ENCODE results near the gene MINK1. TPM values are rescaled to one million over a fixed set of nuclear protein-coding genes. Genes with fewer than 3 reads are reported as not detected.

The MINK1 gene
- total and polyA plus RNA-seq, 2 of the 8 experiments (the other 6 are each of a cell fraction or from before 2014, with no cell fraction given) = 26.9 to 77.7 TPM

DNA sequence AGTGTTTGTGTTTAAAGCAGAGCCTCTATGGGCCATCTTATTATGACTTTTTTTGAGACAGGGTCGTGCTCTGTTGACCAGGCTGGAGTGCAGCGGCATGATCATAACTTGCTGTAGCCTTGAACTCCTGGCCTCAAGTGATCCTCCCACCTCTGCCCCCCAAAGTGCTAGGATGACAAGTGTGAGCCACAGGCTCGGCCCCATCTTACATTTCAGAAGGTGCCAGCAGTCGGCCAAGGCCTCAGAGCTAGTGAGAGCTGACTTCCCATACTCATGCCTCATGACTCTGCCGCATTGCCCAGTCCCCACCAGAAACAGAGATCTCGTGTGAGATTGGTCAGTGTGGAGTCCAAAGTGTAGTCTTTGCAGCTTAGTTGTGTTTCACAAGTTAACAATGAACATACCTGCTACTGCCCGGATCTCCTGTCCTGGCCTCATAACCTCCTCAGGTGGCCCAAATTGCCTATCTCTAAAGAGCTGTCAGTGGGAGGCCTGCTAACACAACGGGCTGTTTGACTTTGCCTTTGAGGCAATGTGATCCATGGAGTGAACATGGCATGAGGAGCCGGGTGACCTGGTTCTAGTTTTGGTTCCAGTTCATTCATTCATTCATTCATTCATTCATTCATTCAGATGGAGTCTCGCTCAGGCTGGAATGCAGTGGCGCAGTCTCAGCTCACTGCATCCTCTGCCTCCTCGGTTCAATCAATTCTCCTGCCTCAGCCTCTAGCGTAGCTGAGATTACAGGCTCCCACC lies 13.7 kb downstream of the MINK1 start (continued):
- no peak for TF ChIP-seq SP1 (IDR thresholded peaks at IDR 0.05; ENCODE audit: low read depth, low read length)
- no peak for TF ChIP-seq TEAD4 (IDR thresholded peaks at IDR 0.05; ENCODE audit: low read depth, low read length)
- TF ChIP-seq POU5F1 (IDR thresholded peaks at IDR 0.05; ENCODE audit: low read depth, low read length) = no peak
- no peak for TF ChIP-seq PHF8 (conservative IDR thresholded peaks at IDR 0.05; ENCODE audit: low read depth, low read length)
